ENCODE data around the gene PTPRK. TPM values are rescaled to one million over a fixed set of nuclear protein-coding genes. Genes with fewer than 3 reads are reported as not detected.

The PTPRK gene
- total RNA-seq, 1 donor: 70.2 TPM

- no peak overlapping the region for H3K4me3 ChIP-seq (ENCODE audit: low read depth, low read length)
- DNase-seq (ENCODE audit: low read depth): no peak
- no peak for TF ChIP-seq CTCF (IDR thresholded peaks at IDR 0.05; ENCODE audit: insufficient read depth, low read length)
These were observed 111.4 kb downstream of the PTPRK start for GRCh38 chr6:128409003-128409402.

- TF ChIP-seq CTCF (IDR thresholded peaks at IDR 0.05; ENCODE audit: insufficient read depth, low read length): no peak
- no peak for DNase-seq (ENCODE audit: low read depth)
- H3K4me3 ChIP-seq (ENCODE audit: low read depth, low read length): no peak overlapping the region
These were observed 113.9 kb downstream of the PTPRK start for GRCh38 chr6:128406453-128406852.

- no peak for TF ChIP-seq CTCF (IDR thresholded peaks at IDR 0.05; ENCODE audit: insufficient read depth, low read length)
- DNase-seq (ENCODE audit: low read depth): no peak
- no peak overlapping the region for H3K4me3 ChIP-seq (ENCODE audit: low read depth, low read length)
These were observed 116.6 kb downstream of the PTPRK start for GRCh38 chr6:128403618-128404444.

- TF ChIP-seq CTCF (IDR thresholded peaks at IDR 0.05; ENCODE audit: insufficient read depth, low read length): no peak
- no peak for DNase-seq (ENCODE audit: low read depth)
- no peak overlapping the region for H3K4me3 ChIP-seq (ENCODE audit: low read depth, low read length)
These were observed 119.5 kb downstream of the PTPRK start for GRCh38 chr6:128400875-128401274.

GRCh38 chr6:128397996-128398395 lies 122.4 kb downstream of the PTPRK start:
- TF ChIP-seq CTCF (IDR thresholded peaks at IDR 0.05; ENCODE audit: insufficient read depth, low read length): no peak
- no peak overlapping the region for H3K4me3 ChIP-seq (ENCODE audit: low read depth, low read length)
- no peak for DNase-seq (ENCODE audit: low read depth)

GRCh38 chr6:128395596-128395995 lies 124.8 kb downstream of the PTPRK start:
- no peak overlapping the region for H3K4me3 ChIP-seq (ENCODE audit: low read depth, low read length)
- TF ChIP-seq CTCF (IDR thresholded peaks at IDR 0.05; ENCODE audit: insufficient read depth, low read length): no peak
- DNase-seq (ENCODE audit: low read depth): no peak

- DNase-seq (ENCODE audit: low read depth): no peak
- no peak for TF ChIP-seq CTCF (IDR thresholded peaks at IDR 0.05; ENCODE audit: insufficient read depth, low read length)
- H3K4me3 ChIP-seq (ENCODE audit: low read depth, low read length): no peak overlapping the region
These were observed 125.2 kb downstream of the PTPRK start for GRCh38 chr6:128395188-128395587.
